GM21360 (cell line): ENCODE data around the gene CACNA2D1.
"Not testable (repeated sequence)": the region's sequence is repeated elsewhere in the genome, so short reads cannot be mapped to it uniquely, and the experiment has no call there.

ENCODE experiments used
- ATAC-seq: cut with Tn5 transposase; IDR thresholded peaks from one replicate; pipeline ENCODE4 v1.9.1; 2021; ENCODE audit warnings: mild to moderate bottlenecking, moderate library complexity; ENCODE audit not compliant: unreplicated experiment

Gene CACNA2D1

DNA sequence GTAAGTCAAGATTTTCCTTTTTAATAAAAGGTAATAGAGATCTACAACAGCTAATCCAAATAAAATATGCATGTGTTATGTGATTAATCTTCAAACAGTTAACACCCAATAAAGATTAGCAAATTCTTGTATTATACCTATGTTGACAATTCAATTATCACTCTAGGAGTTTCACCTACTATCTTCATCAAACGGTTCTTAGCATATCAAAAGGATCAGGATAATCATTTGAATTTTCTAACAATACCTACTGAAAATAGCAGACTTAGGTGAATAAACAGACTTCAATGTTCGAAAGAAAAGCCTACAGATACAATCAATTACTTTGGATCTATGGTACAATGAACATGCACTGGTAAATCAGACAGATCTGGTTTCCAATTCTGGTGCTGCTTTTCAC, 268.3 kb downstream of the CACNA2D1 start:
- no peak for ATAC-seq

DNA sequence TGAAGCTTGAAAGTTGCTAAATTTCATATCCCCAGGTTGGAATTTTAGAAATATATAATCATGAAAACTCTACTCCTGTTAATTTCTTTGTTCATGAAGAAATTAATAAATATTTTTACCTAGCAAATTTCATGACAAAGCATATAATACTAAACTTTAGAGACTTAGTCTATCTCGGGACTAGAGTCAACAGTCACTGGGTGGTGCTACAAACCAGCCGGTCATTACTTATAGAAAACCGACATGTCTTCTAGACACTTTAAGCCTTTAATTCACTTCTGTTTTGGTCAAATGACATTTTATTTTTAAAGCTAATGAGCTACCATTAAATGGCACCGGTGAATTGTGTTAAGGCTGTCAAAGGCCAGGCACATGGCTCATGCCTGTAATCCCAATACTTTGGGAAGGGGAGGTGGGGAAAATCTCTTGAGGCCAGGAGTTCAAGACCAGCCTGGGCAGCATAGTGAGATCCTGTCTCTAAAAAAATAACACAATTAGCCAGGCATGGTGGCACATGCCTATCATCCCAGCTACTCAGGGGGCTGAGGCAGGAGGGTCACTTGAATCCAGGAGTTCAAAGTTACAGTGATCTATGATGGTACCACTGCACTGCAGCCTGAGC, 270.1 kb downstream of the CACNA2D1 start:
- ATAC-seq = no peak

DNA sequence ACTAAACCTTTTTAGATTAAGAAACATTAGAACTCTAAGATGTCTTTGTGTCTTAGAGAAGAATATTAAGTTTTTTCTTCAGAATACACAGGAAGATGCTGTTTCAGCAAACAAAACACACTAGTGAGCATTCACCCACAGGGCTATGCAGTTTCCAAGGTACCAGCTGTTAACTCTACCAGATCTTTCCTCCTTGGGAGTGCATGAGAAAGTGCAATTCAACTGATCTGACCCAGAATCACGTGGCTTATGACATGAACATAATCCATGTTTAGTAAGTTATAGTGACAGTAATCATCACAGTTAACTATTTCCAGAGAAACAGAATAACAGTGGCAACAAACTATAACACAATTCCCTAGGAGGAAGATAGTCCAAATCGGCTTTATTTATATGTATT, 270.7 kb downstream of the CACNA2D1 start:
- no peak for ATAC-seq

DNA sequence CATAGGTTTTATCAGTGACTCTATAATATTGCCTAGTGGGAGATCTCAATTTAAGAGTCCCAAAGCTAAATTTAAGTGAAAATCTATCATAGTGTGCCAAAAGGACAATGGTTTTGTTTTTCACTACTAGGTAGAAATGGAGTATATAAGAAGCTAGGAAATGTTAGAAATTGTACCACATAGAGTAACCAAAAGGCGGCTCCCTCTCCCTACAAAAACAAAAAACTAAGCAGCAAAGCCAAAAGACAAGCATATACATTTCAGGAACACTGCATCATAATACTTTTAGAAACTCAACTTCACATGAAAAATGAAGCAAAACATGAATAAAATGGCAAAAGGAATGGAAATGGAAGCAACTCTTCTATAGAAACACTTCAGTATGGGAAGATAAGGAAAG, 271.6 kb downstream of the CACNA2D1 start:
- no peak for ATAC-seq

DNA sequence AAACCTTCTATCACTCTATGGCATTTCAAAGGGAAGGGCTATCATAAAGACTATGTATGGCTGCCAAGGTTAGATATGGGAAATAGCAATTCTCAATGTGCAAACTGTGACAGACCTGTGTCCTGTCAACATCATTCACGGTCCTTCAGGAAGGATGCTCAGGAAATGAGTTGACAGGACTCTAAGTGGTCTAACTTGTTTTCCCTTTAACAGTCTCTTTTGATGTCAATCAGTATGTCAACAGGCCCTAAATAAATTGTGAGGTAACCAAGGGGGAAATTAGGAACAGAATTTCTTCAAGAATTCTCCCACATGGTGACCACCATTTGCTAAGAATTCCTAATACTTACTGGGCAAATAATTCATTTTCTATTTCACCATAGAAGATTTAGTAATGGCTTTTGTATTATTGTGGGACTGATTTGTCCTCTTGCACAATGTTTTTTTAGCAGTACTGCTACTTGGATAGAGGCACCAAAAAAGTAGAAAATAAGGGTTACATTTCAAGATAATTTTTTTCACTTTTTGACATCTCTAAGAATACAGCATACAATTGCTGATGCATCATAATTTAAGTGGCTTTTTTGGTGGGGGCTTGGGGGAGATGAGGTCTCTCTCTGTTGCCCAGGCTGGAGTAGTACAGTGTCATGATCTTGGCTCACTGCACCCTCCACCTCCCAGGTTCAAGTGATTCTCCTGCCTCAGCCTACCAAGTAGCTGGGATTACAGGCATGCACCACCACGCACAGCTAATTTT, 275.8 kb downstream of the CACNA2D1 start:
- no peak for ATAC-seq

DNA sequence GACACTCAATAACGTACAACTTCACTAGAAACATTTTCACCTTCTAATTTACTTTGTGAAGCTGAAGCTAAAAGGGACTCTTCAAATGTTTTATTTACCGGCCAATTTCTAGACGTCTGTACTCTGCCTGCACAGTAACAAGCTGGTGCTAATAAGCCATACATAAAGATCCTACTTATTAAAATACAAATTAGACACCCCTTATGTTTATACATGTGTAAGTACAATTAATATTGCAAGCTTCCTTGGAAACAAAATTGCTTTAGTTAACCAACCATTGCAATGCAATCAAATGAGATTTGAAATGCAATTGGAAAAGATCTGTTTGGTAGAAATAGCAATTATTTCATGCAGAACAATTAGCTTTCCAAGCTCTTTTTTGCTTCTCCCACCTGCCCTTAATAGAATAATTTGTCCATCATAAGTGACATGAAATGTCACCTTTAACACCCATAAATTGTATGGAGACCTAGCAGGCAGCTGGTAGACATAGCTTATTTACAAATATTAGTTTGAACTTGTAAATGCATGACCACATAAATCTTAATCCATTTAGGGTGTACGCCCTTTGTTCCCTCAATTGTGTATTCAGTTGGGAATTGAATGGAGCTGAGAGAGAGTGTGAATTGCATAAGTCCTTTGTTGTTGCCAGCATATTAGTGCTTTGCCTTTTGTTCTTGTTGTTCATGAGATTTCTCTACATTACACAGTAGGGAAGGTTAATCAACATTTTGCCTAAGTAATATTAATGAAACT, 277.1 kb downstream of the CACNA2D1 start:
- ATAC-seq = no peak

DNA sequence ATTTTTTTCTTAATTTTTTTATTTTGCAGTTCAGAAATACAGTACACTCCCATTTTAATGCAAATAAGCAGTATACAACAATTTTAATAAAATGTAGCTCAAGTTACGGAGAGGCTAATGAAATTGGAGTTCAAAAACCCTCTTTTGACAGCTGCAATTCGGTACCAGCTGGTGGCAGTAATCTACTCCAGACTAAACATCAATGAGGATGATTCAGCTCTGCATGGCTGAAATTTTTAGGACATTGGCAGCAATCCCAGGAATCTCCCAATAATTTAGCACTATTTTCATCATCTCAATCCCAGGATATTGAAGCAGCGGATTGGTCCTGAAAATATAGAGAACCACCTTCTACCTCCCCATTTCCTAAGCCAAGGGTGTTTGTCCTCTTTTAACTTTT, 278.8 kb downstream of the CACNA2D1 start:
- ATAC-seq = no peak

DNA sequence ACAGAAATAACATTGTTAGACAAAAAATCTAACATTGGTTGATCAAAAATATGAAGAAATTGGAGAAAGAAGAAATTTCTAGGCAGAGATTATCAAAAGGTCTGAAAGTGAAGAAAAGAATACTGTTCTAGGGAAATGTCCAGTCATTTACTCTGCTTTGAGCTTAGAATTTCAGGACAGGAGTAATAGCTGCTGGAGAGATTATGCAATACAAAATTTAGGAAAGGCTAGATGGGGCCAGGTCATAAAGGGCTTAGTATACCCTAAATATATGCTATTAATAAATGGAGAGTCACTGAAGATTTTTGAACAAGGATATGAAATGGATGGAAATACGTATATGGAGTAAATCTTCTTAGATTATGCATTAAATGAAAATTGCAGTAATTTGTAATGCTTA, 279.2 kb downstream of the CACNA2D1 start:
- no peak for ATAC-seq

DNA sequence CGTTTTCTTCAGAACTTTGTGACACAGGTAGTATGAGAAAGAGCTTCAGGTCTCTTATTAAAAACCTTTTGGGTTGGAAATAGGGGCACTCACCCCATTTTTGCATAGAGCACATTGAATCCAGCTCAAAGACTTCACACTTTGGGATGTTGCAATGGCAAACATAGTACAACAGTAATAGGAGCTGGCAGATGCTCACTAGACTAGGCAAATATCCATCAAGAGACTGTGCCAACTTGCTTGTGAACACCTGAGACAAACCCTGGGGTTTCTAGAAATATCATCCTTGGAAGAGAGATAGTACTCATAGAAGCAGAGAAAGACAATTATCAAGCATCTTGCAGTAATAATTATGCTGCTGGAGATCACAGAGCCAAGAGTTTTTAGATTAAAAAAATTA, 280.0 kb downstream of the CACNA2D1 start:
- no peak for ATAC-seq

DNA sequence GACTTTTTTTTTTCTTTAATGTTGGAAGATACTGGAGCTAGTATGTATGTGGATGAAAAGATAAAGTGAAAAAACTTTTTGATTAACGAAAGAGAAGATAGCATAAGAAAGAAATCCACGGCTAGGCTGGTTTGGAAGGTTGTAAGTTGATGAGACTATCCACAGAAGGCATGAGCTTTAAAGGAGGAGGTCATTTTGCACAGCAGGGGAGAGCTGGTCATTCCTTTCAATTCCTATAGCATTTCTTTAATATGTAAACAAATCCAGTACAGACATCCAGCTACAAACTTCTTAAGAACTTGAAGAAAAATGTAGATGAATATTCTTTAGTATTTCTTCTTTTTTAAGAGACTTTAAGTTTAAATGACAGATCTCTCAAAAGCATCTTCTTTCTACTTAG, 281.3 kb downstream of the CACNA2D1 start:
- ATAC-seq = no peak

DNA sequence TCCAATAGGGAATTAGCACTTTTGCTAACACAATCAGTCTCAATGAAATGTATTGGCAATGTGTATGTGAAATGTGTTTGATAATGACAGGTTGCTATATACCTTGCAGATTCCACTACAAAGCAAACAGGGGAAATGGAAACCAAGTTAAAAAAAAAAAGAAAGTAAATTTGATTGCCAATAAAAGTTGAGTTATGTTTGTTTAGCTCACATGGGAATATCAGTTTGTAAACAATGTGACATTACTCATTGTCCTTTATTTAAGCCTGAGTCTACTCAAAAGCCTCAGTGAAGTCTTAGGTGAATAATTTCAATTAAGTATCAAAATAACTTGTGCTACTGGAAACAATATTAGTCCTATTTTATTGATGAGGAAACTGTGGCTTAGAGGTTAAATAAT, 285.2 kb downstream of the CACNA2D1 start:
- ATAC-seq = no peak

DNA sequence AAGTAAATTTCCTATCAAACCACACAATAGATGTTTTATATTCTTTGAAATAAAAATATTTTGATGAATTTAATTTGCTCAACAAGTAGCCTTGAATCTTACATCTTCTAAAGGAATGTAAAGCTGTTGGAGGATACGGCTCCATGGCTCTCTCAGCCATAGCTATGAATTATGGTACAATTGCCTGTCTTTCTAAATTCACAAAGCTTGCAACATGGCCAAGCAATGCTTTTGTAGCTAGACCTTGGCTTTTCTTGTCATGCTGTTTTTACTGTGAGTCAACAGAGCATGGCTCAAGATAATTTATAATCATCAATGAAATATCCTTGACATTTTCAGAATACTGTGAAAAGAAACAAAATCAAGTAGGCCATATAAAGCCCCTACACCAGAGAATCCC, 286.7 kb downstream of the CACNA2D1 start:
- ATAC-seq = no peak

DNA sequence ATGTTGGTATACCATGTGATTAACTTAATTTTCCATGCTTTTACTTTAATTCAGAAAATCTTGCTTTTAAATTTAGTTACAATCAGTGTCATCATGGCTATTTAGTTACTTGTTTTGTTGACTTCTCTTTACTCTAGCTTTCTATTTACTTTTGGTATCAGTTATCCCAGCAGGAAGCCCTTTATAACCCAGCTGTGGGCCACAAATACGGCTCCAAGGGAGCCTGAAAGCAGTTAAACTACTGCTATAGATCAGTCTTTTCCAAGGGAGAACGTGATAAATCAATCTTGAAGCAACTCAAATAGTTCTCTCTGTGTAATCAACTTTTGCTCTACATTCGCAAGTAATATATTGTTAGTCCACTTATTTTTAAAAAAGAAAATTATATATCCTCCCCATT, 287.4 kb downstream of the CACNA2D1 start:
- no peak for ATAC-seq

DNA sequence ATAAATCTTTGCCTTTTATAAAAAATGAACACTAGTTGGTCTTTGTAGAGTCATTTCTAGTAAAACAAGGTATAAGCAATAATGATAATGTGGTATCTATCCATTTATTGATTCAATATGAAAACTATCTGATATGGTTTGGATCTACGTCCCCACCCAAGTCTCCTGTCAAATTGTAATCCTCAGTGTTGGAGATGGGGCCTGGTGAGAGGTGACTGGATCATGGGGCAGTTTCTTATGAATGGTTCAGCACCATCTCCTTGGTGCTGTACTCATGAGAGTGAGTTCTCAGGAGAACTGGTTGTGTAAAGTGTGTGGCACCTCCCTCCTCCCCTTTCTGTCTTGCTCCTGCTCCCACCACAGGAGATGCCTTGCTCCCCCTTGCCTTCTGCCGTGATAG, 288.8 kb downstream of the CACNA2D1 start:
- ATAC-seq = no peak

DNA sequence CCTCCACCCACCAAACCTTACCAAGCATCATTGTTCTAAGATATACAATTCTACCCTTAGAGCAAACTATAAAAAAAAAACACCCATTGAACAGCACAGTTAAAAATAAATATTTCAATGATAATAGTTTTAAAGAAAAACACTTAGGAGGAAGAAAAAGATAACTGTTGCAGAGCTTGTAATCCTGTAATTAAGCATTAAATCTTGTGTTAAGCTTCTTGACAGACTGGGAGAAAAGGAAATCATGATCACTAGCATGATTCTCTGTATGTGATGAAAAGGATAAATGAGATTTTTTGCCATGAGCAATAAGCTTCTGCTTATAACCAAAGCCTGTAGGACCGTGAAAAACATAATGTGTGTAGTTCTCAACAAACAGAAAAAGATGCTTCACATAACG, 289.8 kb downstream of the CACNA2D1 start:
- ATAC-seq = no peak

DNA sequence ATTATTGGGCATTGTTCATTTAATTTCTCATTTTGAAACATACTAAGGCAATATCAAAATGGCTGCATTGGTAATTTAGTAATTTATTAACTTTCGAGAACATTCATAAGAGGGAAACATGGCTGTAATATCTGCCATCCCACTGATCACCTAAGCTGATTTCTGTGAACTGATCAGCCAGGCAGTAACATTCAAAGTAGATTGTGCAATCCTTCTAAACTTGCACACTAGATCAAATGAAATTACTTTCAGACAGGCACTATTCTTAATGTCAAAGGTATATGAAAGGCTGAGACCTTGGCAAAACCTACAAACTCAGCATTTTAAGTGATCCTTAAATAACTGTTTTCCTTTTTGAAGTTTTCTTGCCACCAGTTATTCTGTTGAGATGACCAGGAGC, 290.7 kb downstream of the CACNA2D1 start:
- no peak for ATAC-seq

DNA sequence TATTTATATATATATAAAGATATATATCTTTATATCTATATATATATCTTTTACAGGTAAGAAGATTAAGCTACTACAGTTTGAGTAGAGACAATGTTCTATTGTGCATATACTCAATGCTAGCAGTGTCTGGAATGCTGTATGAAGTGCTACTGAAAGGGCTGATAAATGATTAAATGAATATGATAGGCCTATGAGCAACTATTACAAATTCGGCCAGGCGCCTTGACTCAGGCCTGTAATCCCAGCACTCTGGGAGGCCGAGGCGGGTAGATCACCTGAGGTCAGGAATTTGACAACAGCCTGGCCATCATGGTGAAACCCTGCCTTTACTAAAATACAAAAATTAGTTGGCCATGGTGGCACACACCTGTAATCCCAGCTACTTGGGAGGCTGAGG, 297.1 kb downstream of the CACNA2D1 start:
- ATAC-seq = no peak

DNA sequence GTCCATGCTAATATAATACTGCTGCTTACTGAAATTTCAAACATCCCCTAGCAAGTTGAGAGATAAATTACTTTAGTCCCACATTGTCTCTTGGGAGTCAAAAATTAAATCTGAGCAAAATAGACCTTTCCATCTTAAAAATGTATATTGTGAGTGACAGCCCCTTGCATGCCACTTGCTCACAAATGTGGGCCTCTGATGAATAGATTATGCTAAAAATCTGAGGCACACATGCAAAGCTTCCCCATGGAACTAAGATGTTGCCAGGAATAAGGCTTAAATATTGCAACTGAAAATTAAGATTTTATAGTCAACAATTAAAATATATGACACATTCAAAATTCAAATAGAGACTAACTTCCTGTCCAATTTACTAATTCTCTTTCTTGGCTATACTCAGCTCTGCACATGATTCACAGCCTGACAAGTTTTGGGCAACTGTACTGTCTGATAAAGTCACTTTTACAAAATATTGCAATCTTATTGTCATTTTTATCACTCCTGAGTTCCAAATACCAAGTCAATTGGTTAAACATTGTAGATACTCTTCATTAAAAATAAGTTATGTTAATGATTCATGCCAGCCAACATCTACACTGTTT, 301.2 kb downstream of the CACNA2D1 start:
- ATAC-seq = no peak

DNA sequence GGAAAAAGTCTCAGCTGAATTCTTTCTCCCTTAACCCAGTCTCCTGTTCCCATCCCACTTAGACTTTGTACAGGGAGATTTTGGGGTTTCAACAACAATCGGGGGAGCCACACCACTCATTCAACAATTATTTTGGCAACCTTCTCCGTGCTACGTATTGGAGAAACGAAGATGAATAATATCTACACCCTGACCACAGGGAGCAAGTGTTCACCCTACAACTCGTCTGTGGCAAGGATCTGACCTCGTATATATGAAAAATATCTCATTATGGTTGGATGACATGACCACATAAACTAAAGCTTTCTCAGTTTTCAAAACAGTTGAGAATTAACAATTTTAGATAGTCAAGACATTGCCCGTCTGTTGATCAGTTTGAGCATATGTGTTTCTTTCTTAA, 302.1 kb downstream of the CACNA2D1 start:
- no peak for ATAC-seq

DNA sequence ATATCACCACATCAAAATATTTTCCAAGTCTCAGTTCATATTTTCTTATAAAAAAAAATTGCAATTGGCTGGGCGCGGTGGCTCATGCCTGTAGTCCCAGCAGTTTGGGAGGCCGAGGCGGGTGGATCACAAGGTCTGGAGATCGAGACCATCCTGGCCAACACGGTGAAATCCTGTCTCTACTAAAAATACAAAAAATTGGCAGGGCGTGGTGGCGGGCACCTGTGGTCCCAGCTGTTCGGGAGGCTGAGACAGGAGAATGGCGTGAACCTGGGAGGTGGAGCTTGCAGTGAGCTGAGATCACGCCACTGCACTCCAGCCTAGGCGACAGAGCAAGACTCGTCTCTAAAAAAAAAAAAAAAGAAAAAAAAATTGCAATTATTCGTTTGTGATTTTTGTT, 303.0 kb downstream of the CACNA2D1 start:
- ATAC-seq = not testable (repeated sequence)

DNA sequence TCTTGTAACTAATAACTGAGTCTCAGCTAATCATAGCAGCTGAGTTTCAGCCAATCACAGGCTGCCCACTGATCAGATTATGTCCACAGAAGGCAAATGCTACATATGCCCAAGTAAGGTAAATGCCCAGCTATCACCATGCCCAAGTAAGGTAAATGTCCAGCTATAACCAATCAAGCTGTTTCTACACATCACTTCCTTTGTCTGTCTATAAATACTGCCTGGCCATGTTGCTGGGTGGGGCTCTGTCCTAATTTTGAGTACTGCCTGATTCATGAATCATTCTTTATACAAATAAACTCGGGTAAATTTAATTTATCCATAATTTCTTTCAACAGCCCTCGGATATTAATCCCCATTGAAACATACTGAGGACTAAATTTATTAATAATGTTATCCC, 312.4 kb downstream of the CACNA2D1 start:
- ATAC-seq = no peak

DNA sequence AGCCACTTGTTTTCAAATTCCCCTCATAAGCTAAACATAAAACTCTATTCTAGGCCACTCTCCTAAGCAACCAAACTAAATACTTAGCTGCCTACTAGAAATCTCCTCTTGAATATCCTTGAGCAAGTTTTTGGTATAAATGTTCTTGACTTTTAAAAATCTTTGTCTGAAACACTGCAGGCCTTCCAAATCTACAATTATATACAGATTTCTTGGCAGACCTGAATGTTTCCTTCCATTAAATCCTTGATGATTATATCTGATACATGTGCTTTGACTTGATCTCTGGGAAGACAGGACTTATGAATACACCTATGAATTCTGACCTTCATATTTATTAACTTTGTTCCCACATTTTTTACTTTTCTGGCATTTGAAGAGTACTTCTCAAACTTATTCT, 314.5 kb downstream of the CACNA2D1 start:
- ATAC-seq = no peak
